SK-N-MC (cell line): Measurements from ENCODE around the gene DPP8.

ENCODE experiments used
- FOXP2 ChIP-seq: optimal IDR thresholded peaks from 2 replicates; pipeline ENCODE3; 2011; ENCODE audit warnings: mild to moderate bottlenecking, moderate library complexity; ENCODE audit not compliant: insufficient read depth; ENCODE audit errors: extremely low read length, control extremely low read depth
- POLR2AphosphoS5 ChIP-seq: IDR thresholded peaks from 2 replicates; pipeline ENCODE4 v1.6.1; 2012; ENCODE audit warnings: mild to moderate bottlenecking, low read depth, low read length, borderline replicate concordance

DNA sequence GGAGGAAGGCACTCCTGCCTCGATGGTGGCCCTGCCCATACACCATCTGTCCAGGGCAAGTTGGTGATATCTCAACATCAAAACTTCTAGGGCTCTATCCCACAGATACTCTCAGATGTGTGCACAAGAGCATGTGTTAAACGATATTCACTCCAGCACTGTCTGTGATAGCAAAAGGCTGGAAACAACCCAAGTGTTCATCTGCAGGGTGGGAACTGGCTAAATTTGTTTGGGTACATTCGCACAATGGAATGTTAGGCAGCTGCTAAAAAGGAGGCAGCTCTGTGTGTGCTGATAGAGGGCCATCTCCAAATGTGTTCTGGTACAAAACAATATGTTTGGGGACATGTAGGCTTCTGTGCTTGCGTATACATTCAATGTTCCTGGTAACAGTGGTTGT lies 114.5 kb downstream of the DPP8 start:
- TF ChIP-seq FOXP2 (no peak), POLR2AphosphoS5 (no peak)
